ENCODE data around the gene PIK3R5.

The PIK3R5 gene

DNA sequence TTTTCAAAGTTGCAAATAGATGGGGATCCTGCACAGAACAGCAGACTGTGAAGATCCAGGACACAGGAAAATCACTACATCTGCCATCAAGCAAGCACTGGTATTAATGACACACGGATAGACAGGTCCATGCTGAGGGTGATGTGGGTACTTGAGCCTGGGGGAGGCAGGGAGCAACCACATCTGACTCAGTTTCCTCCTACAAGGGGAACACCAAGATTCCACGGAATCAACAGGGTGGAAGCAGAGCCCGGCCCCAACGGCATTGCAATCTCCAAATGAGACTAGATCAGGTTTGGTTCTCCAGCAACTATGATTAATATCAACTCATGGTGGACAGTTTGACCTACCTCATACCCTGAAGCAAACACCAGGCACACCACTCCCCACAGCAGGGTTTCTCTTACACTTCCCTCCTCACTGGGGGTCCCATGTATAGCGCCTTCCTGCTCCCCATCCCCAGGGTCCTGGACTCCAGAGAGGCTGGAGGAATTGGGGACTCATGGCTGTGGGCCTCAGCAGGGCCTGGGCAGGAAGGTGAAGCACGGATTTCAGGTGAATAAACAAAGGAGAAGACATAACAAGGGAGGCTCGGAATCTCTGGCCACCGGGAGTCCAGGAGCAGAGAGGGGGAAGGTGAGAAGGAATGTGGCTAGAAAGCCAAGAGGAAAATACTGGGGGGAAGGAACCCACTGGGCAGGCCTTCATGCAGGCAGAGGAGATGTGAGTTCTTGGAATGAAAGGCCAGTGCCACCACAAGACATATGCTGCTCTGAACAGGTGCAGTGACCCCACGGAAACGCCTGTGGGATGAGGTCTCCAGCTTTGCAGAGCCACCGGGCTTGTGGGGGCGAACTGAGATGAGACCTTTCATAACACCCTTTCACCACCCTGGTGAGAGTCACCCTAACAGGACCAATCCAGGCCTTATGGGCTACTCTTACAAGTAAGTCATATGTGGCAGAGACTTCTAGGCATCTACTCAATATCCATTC is 68.6 kb downstream of the PIK3R5 start:
- no peak for DNase-seq (ENCODE audit: low read depth)

GRCh38 chr17:8896087-8896486 is 69.4 kb downstream of the PIK3R5 start:
- DNase-seq (ENCODE audit: low read depth) = no peak

- no peak for DNase-seq (ENCODE audit: low read depth)
Measured at GRCh38 chr17:8894673-8895578, 70.6 kb downstream of the PIK3R5 start.

- no peak for DNase-seq (ENCODE audit: low read depth)
Measured at GRCh38 chr17:8894202-8894671, 71.3 kb downstream of the PIK3R5 start.

- no peak for DNase-seq (ENCODE audit: low read depth)
Measured at GRCh38 chr17:8893621-8894201, 71.8 kb downstream of the PIK3R5 start.

GRCh38 chr17:8893059-8893458 is 72.4 kb downstream of the PIK3R5 start:
- no peak for DNase-seq (ENCODE audit: low read depth)

DNA sequence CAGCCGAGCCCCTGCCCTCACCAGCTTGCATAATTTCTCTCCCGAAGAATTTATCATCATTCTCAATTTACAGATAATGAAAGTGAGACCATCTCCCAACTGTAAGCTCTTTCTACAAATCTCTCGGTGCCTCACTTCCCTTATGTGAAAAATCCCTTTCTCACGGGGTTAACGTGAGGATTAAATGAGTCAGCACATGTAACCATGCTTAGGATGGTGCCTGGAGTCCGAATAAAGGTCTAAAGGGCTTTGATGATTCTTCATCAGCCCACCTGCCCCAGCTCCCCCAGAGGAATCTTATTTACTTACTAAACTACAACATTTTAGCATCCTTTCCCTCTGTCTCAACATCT is 73.2 kb downstream of the PIK3R5 start:
- no peak for DNase-seq (ENCODE audit: low read depth)

DNA sequence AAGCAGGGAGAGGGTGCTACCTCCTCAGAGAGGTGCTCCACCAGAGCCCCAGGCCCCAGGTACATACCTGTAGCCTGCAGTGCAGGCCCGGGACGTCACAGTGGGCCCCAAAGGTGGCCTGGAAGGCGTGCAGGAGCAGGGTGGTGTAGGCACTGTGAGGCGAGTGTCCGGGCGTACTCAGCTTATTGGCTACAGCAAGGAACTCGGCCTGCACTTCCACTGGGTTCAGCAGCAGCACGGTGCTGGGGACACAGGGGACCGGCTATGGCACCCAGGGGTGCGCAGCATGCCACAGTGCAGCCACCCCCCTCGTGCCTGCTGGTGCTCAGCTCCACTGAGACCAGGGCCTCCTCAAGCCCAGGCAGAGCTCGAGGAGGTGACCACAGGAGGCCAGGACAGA is 74.8 kb downstream of the PIK3R5 start:
- DNase-seq (ENCODE audit: low read depth) = no peak

DNA sequence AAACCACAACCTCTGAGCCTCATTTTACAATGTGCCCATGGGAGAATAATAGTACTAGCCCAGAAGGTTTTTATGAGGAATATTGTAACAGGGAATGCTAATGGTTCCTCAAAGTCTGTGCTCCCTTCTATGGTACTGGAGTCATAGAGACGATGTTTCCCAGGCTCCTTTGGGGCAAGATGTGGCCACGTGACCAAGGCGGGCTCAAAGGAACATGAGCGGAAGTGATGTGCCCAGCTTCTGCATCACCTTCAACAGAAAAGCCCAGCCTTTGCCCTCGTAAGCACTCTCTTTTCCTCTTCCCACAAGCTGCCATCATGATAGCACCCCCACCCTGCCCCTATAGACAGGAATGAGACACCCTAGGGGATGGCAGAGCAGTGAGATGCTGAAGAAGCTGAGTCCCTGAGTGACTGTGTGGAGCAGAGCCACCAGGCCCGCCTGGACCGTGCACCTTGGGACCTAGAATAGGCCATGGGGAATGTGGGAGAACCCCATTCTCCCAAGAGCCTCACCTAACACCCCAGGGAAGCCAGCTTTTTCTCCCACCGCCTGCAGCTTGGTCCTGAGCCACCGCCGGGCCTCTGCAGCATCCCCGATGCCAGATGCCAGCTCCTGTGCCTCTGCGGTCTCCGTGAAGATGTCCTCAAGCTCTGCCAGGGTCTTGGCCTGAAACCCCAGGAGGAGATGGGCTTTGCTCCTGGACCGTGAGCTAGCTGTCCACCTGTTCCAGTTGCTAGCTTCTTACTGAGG is 75.9 kb downstream of the PIK3R5 start:
- no peak for DNase-seq (ENCODE audit: low read depth)

DNA sequence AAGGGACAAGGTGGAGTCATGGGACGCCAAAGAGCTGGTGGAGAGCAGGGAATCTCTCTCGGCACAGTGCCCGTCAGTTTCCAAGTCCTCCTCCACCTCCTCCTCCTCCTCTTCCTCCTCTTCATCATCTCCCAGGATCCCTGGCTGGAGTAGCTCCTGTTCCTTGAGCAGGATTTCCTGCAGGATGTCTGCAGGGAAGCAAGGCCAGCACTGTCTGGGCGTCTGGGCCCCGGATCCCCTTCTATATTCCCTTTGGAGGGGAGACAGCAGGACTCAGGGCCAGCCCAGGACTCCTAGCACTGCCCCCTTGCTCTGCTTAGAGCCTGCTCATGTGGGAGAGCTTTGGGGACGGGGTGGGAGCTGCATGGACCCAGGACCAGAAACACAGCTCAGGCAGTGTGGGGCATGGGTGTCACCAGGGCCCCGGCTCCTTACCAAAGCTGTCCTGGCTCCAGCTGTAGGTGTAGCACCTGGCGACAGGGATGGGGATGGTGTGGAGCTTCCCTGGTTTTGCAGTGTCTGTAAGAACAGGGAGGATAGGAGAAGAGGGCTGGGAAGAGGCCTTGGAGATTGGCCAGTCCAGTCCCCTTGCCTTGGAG is 76.7 kb downstream of the PIK3R5 start:
- no peak for DNase-seq (ENCODE audit: low read depth)

DNA sequence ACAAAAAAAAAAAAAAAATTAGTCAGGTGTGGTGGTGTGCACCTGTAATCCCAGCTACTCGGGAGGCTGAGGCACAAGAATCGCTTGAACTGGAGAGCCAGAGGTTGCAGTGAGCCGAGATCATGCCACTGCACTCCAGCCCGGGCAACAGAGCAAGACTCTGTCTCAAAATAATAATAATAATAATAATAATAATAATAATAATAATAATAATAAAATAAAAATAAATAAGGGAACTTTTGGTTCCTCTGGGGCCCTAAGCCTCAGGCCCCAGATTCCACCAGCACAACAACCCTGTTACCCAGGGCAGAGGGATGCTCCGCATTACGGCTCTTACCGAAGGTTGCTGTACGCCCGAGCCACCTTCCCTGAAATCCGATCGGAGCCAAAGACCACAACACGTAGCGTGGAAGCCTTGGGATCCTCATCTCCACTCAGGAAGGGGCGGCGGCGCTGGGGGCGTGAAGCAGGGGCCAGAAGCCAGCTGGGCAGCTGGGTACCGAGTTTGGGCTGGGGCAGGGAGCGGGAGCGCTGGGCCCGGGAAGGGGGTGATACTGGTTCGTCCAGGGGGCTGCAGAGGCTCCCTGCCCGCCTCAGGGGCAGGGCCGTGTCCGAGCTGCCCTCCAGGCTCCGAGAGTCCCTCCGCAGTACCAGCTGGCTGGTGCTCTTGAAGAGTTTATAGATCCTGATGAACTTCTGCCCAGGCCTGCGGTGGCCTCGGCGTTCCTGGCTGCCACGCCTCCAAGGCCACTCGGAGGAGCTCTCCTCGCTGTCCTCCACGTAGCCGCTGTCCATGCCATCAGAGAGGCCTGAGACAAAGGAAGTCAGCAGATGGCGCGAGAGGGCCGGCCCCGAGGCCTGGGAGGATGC is 77.4 kb downstream of the PIK3R5 start:
- no peak for DNase-seq (ENCODE audit: low read depth)

DNA sequence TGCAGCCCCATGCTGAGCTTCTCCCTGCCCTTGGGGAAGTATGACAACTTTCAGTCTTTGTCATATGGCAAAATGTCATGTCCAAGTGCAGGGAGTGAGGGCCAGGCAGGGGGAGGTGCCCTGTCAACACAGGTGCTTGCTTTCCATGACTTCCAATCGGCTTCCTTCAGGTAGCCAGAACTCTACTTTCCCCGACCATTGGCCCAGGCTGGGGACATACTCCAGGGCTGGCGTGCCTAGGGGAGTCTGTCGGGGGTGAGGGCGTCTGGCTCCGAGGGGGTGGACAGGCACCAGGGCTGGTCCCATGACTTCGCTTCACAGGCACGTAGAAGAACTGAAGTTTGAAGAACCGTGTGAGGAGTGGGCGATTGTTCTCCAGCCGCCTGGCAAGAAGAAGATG is 78.2 kb downstream of the PIK3R5 start:
- no peak for DNase-seq (ENCODE audit: low read depth)

GRCh38 chr17:8885967-8886684 is 79.4 kb downstream of the PIK3R5 start:
- DNase-seq (ENCODE audit: low read depth) = no peak

GRCh38 chr17:8885163-8885966 is 80.1 kb downstream of the PIK3R5 start:
- DNase-seq (ENCODE audit: low read depth) = peak; percentile 44

DNA sequence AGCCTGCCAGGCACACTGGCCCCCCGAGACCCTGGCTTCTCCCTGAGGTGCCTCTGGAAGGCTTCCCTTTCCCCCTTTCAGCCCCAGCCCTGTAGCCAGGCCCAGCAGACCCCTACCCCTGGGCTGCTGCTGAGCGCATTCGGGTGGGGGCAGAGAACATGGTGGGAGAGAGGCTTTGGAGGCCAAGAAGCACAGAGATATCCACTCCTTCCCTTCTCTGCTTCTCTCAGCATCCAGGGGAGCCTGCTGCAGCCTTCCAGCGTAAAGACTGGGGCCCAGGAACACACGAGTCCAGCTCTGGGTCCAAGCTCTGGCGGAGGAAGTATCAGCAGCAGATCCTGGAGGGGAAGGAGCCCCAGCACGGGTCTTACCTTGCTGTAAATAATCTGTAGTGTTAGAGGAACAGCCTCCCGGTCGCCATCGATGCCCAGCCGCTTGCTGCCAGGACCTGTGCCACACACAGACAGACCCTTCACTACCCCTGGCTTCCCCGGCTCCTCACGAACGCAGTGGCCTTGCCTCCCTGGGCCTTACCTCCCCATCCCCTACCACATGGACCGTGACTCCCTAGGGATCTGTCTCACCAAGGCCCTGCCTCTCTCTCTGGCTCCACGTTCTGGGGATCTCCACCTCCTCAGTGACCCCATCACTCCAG is 81.0 kb downstream of the PIK3R5 start:
- DNase-seq (ENCODE audit: low read depth) = no peak

- DNase-seq (ENCODE audit: low read depth) = no peak
Measured at GRCh38 chr17:8883353-8883752, 82.2 kb downstream of the PIK3R5 start.

GRCh38 chr17:8881606-8882005 is 83.9 kb downstream of the PIK3R5 start:
- DNase-seq (ENCODE audit: low read depth) = no peak

DNA sequence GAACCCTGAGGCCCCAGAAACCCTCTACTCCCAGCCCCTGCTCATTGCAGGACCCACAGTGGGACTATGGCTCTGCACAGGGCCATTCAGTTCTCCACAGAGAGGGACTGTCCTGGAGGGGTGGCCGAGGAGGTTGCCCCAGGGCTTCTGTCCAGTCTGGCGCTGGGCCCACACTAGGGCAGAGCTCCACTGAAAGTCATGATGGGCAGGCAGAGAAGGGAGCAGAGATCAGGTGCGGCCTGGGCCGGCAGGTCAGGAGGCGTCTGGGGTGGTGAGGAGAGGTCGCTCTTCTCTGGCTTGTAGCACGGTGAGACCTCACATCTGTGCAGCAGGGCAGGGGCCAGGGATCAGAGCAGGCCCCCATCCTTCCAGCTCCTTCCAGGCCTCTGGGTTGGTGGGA is 85.0 kb downstream of the PIK3R5 start:
- DNase-seq (ENCODE audit: low read depth) = no peak
